ENCODE data around the gene CACNA2D2. TPM values are rescaled to one million over a fixed set of nuclear protein-coding genes. Genes with fewer than 3 reads are reported as not detected.

CACNA2D2 gene
- total and polyA plus RNA-seq, 2 of the 13 experiments (the other 11 are each of a cell fraction or from before 2014, with no cell fraction given): not detected

DNA sequence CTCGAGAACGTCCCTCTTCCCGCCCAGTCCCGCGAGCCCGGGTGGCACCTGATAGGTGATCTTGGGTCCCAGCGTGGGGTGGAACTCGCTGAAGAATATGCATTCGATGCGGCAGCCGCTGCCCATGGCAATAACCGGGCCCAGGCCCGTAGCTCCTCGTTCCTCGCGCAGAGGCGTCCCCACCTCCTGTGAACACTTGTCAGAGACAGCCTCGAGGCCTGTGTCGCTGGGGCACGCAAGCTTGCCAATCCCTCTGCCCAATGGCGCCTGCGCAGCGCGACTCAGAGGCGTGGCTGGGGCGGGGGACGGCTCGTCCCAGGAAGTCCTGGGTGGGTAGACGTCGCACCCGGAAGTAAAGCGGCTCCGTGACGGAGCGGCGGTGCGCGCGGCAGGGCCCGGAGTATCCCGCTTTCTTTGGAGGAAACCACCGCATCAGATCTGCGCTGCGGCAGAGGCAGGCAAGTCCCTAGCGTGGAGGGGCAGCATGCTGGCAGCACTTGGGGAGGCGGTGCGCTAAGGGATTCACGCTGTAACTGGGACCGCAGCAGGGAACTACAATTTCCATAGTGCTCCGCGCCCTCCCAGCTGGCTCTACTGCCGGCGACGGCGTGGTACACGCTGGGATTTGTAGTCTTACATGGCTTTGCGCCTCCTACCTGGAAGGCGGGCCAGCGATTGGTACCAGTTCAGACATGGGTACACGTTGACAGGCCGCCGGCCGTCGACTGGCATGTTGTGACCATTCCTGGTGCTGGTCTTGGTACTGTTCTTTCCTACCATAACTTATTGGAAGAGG is 152.7 kb downstream of the CACNA2D2 start, which contains the start of the genes CYB561D2 and NPRL2 (continued):
- TF ChIP-seq, protein P1, sequence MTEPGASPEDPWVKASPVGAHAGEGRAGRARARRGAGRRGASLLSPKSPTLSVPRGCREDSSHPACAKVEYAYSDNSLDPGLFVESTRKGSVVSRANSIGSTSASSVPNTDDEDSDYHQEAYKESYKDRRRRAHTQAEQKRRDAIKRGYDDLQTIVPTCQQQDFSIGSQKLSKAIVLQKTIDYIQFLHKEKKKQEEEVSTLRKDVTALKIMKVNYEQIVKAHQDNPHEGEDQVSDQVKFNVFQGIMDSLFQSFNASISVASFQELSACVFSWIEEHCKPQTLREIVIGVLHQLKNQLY (CRISPR knock-in tag; IDR thresholded peaks at IDR 0.05): peak; percentile 48
- TF ChIP-seq DMAP1 (CRISPR knock-in tag; IDR thresholded peaks at IDR 0.05): peak; percentile 87
- TF ChIP-seq ISX (CRISPR knock-in tag; conservative IDR thresholded peaks at IDR 0.05): peak; percentile 87; the same call in 1 of the 2 replicates
- peak; percentile 82 for TF ChIP-seq ZNF619 (CRISPR knock-in tag; IDR thresholded peaks at IDR 0.05)
- peak; percentile 77; the same call in 1 of the 2 replicates for TF ChIP-seq NKX3-1 (CRISPR knock-in tag; IDR thresholded peaks at IDR 0.05)
- TF ChIP-seq PHF5A (CRISPR knock-in tag; IDR thresholded peaks at IDR 0.05; ENCODE audit: low read depth, unreplicated experiment): no peak
- TF ChIP-seq DPF2 (CRISPR knock-in tag; IDR thresholded peaks at IDR 0.05; ENCODE audit: borderline replicate concordance, low read depth): no peak
- TF ChIP-seq KDM5A (IDR thresholded peaks at IDR 0.05; ENCODE audit: borderline replicate concordance, low read length): peak; percentile 87; the same call in 1 of the 2 replicates
- no peak for TF ChIP-seq ONECUT2 (CRISPR knock-in tag; IDR thresholded peaks at IDR 0.05)
- TF ChIP-seq ZNF329 (CRISPR knock-in tag; IDR thresholded peaks at IDR 0.05; ENCODE audit: low read depth): peak; percentile 76
- peak; percentile 96 for TF ChIP-seq ZNF333 (CRISPR knock-in tag; IDR thresholded peaks at IDR 0.05; ENCODE audit: borderline replicate concordance)
- no peak for TF ChIP-seq ZNF703 (CRISPR knock-in tag; IDR thresholded peaks at IDR 0.05; ENCODE audit: borderline replicate concordance)
- TF ChIP-seq, protein P2, sequence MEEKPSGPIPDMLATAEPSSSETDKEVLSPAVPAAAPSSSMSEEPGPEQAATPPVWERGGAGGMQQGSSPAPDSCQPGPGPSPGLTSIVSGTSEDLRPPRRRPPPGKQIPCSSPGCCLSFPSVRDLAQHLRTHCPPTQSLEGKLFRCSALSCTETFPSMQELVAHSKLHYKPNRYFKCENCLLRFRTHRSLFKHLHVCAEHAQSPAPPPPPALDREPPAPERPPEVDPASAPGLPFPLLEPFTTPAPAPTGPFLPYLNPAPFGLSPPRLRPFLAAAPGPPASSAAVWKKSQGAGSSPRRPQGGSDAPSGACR (CRISPR knock-in tag; IDR thresholded peaks at IDR 0.05): peak; percentile 94
- TF ChIP-seq ZNF564 (CRISPR knock-in tag; IDR thresholded peaks at IDR 0.05): peak; percentile 90
- peak; percentile 88 for TF ChIP-seq NFE2L1 (CRISPR knock-in tag; IDR thresholded peaks at IDR 0.05; ENCODE audit: borderline replicate concordance)
- peak; percentile 92 for TF ChIP-seq ZNF225 (CRISPR knock-in tag; IDR thresholded peaks at IDR 0.05)
- peak; percentile 91; the same call in 1 of the 2 replicates for TF ChIP-seq TSC22D2 (CRISPR knock-in tag; IDR thresholded peaks at IDR 0.05; ENCODE audit: borderline replicate concordance)
- TF ChIP-seq, protein P3, sequence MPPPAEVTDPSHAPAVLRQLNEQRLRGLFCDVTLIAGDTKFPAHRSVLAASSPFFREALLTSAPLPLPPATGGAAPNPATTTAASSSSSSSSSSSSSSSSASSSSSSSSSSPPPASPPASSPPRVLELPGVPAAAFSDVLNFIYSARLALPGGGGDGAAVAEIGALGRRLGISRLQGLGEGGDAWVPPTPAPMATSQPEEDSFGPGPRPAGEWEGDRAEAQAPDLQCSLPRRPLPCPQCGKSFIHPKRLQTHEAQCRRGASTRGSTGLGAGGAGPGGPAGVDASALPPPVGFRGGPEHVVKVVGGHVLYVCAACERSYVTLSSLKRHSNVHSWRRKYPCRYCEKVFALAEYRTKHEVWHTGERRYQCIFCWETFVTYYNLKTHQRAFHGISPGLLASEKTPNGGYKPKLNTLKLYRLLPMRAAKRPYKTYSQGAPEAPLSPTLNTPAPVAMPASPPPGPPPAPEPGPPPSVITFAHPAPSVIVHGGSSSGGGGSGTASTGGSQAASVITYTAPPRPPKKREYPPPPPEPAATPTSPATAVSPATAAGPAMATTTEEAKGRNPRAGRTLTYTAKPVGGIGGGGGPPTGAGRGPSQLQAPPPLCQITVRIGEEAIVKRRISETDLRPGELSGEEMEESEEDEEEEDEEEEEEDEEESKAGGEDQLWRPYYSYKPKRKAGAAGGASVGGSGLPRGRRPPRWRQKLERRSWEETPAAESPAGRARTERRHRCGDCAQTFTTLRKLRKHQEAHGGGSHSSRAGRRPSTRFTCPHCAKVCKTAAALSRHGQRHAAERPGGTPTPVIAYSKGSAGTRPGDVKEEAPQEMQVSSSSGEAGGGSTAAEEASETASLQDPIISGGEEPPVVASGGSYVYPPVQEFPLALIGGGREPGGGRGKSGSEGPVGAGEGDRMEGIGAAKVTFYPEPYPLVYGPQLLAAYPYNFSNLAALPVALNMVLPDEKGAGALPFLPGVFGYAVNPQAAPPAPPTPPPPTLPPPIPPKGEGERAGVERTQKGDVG (CRISPR knock-in tag; IDR thresholded peaks at IDR 0.05; ENCODE audit: borderline replicate concordance): peak; percentile 95; the same call in 1 of the 2 replicates
- TF ChIP-seq ZNF792 (CRISPR knock-in tag; IDR thresholded peaks at IDR 0.05): peak; percentile 96
- TF ChIP-seq SNRNP70 (IDR thresholded peaks at IDR 0.05; ENCODE audit: low read depth, low read length): no peak
- TF ChIP-seq SP140L (CRISPR knock-in tag; IDR thresholded peaks at IDR 0.05; ENCODE audit: borderline replicate concordance): 0 out of 2 replicates have a peak, but pooled peaks have one; percentile 47
- no peak for TF ChIP-seq PRPF4 (IDR thresholded peaks at IDR 0.05; ENCODE audit: low read depth, low read length, poor library complexity, severe bottlenecking)
- TF ChIP-seq ZBTB42 (CRISPR knock-in tag; IDR thresholded peaks at IDR 0.05): 0 out of 2 replicates have a peak, but pooled peaks have one; percentile 24
- peak; percentile 97; the same call in 1 of the 2 replicates for TF ChIP-seq ZNF766 (CRISPR knock-in tag; IDR thresholded peaks at IDR 0.05; ENCODE audit: borderline replicate concordance)
- TF ChIP-seq REL (CRISPR knock-in tag; conservative IDR thresholded peaks at IDR 0.05): peak; percentile 92
- TF ChIP-seq, protein P4, sequence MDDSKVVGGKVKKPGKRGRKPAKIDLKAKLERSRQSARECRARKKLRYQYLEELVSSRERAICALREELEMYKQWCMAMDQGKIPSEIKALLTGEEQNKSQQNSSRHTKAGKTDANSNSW (CRISPR knock-in tag; IDR thresholded peaks at IDR 0.05; ENCODE audit: borderline replicate concordance): peak; percentile 91; the same call in 1 of the 2 replicates

Data from HepG2 (cell line).